Left lobe of liver (tissue), 2 donors: ENCODE results near the gene ITGA1. TPM values are rescaled to one million over a fixed set of nuclear protein-coding genes. Genes with fewer than 3 reads are reported as not detected.
"Not testable (repeated sequence)": the region's sequence is repeated elsewhere in the genome, so short reads cannot be mapped to it uniquely, and the experiment has no call there.

Experiments used
- ATAC-seq: fragments of 200-7000 bp; cut with Tn5 transposase; one replicate; pipeline ENCODE4 v1.9.1; 2020; ENCODE audit warnings: mild to moderate bottlenecking, moderate library complexity
- DNase-seq: peaks from one replicate; pipeline ENCODE4 v3.0.0-alpha.2; 2020; ENCODE audit warnings: low spot score
- total RNA-seq: library from RNA; stranded (reverse); gene quantifications from one replicate; pipeline ENCODE4 v1.2.1, GENCODE V29; 2021
- donor health status: DM: no; HTN: no; CAD: no; lungs with moderate emphysema.
- donor health status: DM: no; HTN: yes; CAD: no.

Gene ITGA1
- total RNA-seq, 1 donor from 2014 or later = 69.5 TPM

GRCh38 chr5:52945040-52945439 lies 157.3 kb downstream of the ITGA1 start:
- ATAC-seq (no peak), DNase-seq (no peak)

DNA sequence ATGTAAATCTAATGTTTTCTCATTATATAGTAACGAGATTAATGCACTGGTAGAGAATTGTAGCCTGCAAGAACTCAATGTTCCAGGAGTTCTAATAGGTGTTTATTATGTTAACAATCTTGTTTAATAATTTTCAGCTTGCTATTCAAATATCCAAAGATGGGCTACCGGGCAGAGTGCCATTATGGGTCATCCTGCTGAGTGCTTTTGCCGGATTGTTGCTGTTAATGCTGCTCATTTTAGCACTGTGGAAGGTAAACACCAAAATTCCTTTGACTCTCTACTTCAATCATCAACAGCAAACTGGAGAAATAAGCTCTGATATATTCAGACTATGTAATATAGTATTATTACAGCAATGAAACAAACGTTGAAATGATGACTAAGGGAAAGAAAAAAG lies 159.5 kb downstream of the ITGA1 start:
- no peak for ATAC-seq
- no peak for DNase-seq

DNA sequence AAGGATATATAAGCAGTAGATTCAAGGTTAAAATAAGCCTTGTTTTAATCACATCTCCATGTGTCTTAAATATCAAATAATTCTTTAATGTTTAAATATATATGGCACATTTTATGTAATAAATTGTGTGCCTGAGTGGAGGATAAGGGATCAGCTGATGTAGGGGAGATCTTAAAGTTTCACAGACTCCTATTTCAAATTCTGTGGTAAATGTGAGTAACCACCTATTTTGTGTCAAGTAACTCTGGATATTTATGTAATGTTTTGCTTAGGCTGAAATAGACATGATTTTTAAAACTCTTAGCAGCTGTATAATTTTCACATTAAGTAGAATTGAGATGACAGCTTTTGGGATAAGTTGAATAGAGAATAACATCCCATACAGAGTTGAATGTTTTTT lies 160.1 kb downstream of the ITGA1 start:
- no peak for DNase-seq
- ATAC-seq = no peak

GRCh38 chr5:52948418-52949076 lies 160.8 kb downstream of the ITGA1 start:
- DNase-seq = no peak
- ATAC-seq = peak; percentile 90

DNA sequence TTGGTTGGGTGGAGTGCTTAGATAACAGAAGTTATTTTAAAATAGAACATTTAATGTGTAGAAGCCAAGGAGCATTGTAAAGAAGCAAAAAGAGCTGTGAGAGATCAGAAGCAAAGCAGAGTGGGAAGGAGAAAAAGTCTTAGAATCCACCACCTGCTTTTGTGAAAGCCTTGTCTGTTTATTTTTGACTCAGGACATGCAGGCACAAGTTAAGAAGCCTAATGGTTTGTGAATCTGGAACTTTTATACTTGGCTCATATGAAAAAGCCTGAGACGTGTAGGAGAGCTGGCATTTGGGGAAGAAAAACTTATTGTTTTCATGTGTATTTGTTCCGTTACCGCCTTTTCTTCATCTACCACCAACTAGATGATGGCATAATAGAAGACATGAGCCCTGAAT lies 163.0 kb downstream of the ITGA1 start:
- ATAC-seq (no peak), DNase-seq (no peak)

DNA sequence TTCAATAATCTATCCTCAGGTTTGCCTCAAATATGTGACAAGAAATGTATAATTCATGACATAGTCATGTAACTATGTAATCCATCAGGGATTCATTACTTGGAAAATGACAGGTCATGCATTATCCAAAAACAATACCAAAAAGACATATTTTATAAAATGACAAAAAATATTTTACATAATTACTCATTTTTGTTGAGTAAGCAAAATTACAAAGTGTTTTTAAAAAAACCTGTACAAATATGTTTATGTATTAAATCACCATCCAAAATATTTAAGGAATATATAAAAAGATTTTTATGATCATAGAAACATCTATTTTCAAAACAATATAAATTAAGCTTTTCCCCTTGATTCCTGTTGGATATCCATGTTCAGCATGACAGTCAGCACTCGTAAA lies 164.8 kb downstream of the ITGA1 start:
- ATAC-seq = no peak
- no peak for DNase-seq

DNA sequence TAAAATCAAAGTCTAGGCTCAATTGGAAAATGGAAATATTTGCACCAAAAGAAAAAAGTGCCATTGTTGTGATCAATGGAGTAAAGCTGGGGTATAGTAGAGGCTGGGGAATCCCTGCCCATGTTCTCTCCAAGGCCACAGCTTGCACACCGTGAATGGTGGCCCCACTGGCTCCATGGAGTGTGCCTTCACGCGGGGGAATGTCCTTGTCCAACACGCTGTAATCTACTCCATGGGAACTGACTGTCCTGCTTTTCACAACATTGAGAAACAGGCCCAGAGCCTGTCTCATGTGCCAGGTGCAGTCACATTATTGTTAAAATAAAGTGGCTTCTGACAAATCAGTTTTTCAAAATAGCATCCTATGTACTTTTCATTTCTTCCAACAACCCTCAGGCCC lies 168.3 kb downstream of the ITGA1 start:
- ATAC-seq = peak; percentile 46
- DNase-seq = no peak

DNA sequence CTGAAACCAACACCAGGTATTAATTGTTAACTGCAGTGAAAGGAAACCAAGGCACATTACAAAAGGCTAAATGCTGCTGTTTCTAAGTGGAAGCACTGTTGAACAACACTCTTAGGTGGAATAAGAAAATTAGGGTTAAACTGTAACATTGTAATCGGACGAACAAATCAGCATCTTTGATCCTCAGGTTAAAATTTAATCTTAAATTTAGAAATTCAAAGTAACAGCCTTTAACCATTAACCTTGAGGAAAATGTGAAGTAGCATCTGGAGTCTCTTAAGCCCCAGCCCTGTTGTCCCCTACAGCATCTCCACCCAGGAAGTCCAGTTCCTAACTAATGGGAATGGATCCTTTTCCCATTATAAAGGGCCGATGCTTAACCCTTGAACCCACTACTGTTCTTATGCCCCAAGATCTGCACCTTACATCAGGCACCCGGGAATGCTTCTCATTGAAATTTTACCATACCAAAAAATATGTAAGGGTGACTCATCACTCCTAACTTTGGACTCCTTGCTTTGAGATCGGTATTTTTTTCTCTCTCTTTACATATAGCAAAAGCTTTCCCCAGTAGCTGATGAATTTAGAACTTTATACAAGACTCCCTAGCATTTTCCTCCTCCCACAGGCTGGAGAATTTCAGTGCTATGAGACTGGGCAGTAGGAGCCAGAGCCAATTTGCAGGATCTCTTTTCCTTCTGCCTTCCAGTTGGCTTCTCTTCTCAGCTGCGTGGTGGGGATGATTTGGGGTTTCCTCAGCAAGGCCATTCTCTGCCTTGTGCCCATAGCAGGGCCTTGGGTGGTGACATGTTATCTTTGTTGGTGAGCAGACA lies 169.4 kb downstream of the ITGA1 start:
- no peak for DNase-seq
- ATAC-seq = no peak

- DNase-seq = no peak
- ATAC-seq = peak; percentile 53
Observed at GRCh38 chr5:52961274-52961681, 173.6 kb downstream of the ITGA1 start.

- ATAC-seq (no peak), DNase-seq (no peak)
Observed at GRCh38 chr5:52963636-52964035, 175.9 kb downstream of the ITGA1 start.

DNA sequence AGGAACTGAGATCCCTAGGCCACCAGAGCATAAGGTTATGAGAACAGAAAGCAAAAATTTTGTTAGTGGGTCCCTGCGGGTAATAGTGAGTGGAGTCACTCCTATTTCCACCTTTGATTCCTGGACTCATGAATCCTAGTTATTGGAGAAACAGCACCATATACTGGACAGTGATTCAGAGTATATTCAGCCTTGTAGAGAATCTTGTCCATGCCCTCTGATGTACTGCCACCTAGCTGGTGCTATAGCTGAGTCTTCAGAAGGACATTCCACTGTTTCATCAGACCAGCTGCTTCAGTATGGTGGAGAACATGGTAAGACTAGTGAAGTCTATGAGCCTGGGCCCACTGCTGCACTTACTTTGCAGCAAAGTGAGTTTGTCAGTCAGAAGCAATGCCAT lies 176.4 kb downstream of the ITGA1 start:
- DNase-seq (no peak), ATAC-seq (peak; percentile 82)

DNA sequence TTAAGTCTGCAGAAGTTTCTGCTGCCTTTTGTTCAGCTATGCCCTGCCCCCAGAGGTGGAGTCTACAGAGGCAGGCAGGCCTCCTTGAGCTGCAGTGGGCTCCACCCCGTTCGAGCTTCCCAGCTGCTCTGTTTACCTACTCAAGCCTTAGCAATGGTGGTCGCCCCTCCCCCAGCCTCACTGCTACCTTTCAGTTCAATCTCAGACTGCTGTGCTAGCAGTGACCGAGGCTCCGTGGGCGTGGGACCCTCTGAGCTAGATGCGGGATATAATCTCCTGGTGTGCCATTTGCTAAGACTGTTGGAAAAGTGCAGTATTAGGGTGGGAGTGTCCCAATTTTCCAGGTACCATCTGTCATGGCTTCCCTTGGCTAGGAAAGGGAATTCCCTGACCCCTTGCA lies 188.4 kb downstream of the ITGA1 start:
- not testable (repeated sequence) for ATAC-seq

GRCh38 chr5:52977264-52977897 lies 189.7 kb downstream of the ITGA1 start:
- DNase-seq = no peak
- ATAC-seq = no peak

More for the DNA sequence above, 188.4 kb downstream of the ITGA1 start:
- not testable (repeated sequence) for DNase-seq

GRCh38 chr5:52981507-52981906 lies 193.8 kb downstream of the ITGA1 start:
- ATAC-seq (no peak), DNase-seq (no peak)

DNA sequence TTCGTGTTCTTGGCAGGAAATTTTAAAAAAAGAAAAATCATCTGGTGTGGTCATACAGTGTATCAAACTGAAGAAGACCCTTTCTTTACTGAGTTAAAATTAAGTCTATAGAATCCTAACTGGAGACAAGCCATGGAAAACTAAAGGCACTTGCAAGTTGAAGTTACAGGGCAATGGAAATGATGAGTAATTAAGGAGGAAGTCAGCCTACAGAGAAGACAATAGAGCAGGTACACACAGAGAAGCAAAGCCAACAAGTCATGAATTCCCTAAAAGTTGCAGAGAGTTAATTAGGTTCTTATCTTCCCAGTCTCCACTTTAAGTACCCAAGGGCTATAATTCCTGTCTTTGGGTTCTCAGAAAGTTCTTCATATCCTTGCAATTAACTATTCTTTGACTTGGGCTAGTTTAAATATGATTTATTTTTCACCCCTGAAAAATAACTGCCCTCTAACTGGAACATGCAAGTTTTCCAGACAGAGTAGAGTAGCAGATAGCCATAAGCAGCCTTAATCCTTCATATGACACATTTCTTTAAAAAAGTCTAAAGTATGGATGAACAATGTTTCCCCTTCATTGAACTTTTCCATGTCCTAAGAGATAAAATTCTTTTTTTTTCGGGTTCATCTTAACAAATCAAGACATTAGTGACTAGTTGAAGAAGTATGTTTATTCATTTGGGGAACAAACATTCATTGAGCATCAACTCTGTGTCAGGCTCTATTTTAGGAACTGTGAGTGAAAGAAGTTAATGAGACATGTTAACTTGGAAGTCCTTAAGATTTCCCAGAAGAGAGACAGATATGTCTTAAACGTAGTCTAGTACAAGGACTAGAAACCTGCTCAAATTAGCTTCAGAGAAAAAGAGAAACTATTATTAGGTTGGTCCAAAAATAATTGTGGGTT lies 196.3 kb downstream of the ITGA1 start:
- ATAC-seq (no peak), DNase-seq (no peak)

GRCh38 chr5:52985306-52985705 lies 197.6 kb downstream of the ITGA1 start:
- ATAC-seq (no peak), DNase-seq (no peak)

DNA sequence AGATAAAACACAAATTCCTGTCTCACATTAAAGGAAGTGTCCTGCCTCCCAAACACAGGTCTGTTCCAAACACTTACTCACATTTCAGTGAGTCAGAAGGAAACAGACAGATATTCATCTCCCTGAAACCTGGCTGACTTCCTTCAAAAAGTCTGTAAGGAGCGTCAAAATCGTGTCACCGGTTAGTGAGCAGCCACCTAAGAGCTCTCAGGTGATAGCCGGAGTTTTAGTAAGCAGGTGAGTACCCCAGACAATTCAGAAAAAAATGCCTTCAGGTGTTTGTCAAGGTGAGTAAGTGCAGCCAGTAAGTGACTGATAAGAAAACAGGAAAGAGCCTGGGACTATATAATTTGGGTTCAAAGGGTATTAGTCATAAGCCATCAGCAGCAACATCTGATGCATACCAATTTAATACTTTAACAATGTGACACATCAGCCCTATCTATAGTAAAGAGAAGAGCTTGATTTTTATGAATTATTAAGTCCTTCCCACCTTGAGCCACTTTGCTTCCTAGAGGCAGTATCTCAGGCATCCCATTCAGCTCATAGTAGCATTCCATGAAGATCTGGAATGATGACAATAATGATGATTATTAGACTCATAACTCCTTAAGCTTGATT lies 200.1 kb downstream of the ITGA1 start:
- ATAC-seq (no peak), DNase-seq (no peak)

DNA sequence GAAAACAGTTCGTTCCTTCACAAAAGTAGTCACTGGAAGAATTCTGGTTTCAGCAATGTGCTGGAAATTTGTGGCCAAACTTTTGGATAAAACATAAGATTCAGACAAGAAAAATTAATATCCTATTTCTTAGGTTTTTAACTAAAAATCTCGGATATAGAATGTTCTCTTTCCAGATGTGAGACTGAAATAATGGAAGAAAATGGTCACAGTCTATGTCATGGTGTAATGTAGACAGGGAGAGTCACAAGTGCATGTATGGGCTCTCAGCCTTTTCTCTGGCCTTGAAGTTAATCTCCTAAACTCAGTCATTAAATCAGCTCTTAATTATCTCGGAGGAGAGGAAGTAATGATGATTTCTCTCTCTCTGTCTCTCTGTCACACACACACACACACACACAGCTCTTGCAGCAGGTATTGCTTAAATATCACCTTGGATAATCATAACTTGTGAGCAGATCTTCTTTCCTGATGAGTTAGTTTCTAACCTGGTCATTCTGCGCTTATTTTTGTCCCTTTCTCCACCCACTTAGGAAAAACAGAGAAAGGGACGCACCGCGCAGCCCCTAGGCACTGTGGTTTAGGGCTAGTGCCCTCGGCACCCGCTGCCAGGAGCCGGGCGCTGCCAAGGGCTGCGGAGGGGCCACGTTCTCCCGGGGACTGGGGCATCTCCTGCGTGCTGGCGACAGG lies 200.8 kb downstream of the ITGA1 start:
- no peak for DNase-seq
- peak; percentile 33 for ATAC-seq

- ATAC-seq = peak; percentile 88
- DNase-seq = peak; percentile 45
Observed at GRCh38 chr5:52989025-52989780, 201.5 kb downstream of the ITGA1 start, which contains the start of gene ITGA2. ITGA2 (plus strand) TSS chr5:52989352; CDS start chr5:52989469, 117 bp downstream.
